ENCODE measurements around the gene TMEM247.

DNA sequence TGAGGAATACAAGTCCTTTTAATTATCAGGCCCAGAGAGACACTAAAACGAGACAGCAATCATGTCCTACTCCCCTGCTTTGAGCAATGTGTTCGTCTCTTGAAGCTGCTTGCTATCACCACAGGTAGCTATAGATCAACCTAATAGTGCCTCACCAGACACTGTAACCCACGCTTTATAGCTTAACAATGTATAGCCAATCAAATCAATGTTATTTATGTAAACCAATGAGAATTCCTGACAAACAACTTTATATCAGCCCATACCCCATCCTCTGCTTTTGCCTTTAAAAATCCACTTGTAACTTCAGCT lies 26.1 kb downstream of the TMEM247 start:
- TF ChIP-seq POLR2AphosphoS5 (IDR thresholded peaks at IDR 0.05; ENCODE audit: low read depth, low read length) (no peak), POLR2A (IDR thresholded peaks at IDR 0.05; ENCODE audit: low read depth, low read length) (no peak), SPI1 (IDR thresholded peaks at IDR 0.05; ENCODE audit: low read depth, low read length) (no peak), PAX5 (IDR thresholded peaks at IDR 0.05; ENCODE audit: insufficient read depth, low read length, severe bottlenecking) (no peak), POU2F2 (IDR thresholded peaks at IDR 0.05; ENCODE audit: low read depth, low read length) (no peak), TAF1 (IDR thresholded peaks at IDR 0.05; ENCODE audit: low read depth, low read length) (no peak)

Measured in GM12891 (cell line).